ENCODE results near the gene SMIM20.

SMIM20 gene

DNA sequence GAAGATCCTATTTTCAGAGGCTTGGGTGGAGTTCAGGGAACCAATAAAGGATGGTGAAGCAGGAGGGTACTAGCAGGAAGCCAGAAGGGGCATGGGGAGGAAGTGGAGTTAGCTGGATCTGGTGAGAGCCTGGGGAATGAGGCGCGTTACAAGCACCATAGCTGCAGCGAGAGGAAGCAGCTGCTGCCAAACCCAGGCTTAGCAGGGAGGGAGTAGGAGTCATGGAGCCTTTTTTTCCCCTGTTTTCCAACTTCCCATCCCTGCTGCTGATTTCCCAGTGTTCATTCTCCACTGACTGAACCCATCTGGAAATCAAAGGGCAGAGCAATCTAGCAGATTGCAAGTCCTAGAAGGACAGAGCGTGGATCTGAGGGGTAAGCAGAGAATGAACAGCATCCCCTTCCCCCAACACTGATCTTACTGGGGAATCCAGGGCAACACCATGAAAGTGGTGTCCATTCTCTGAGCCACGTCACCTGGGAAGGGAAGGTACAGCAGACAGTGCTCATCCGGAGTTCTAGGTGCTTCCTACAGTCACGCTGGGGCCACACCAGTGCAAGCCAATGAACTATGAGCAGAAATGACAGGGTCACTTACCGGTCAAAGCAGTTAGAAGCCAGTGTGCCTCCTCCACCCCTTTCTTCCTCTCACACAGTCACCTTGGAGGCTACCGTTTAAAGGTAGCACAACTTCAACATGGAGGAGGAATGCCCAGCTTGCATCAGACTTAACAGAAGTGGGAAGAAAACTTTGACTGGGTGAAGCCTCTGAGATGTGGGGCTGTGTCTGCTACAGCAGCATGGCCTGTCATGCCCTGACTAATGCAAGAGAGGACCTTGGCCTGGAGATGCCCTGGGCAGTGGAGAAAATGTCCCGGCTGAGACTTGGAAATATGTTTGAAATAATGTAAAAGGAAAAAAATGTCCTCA, 36.7 kb downstream of the SMIM20 start:
- H3K4me3 ChIP-seq (ENCODE audit: low read depth, low read length) = no peak overlapping the region
- TF ChIP-seq POLR2A (IDR thresholded peaks at IDR 0.05; ENCODE audit: extremely low read depth, insufficient read length) = no peak
- DNase-seq (ENCODE audit: low read depth) = no peak

GRCh38 chr4:25951390-25951952, 37.5 kb downstream of the SMIM20 start:
- no peak for DNase-seq (ENCODE audit: low read depth)
- TF ChIP-seq, protein P1, sequence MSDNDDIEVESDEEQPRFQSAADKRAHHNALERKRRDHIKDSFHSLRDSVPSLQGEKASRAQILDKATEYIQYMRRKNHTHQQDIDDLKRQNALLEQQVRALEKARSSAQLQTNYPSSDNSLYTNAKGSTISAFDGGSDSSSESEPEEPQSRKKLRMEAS (IDR thresholded peaks at IDR 0.05; ENCODE audit: low read depth, low read length) = no peak
- TF ChIP-seq MYC (IDR thresholded peaks at IDR 0.05; ENCODE audit: low read depth, low read length) (no peak), CTCF (IDR thresholded peaks at IDR 0.05; ENCODE audit: low read depth, low read length) (no peak), POLR2A (IDR thresholded peaks at IDR 0.05; ENCODE audit: extremely low read depth, insufficient read length) (no peak)
- H3K4me3 ChIP-seq (ENCODE audit: low read depth, low read length) = no peak overlapping the region

GRCh38 chr4:25953740-25954139, 39.7 kb downstream of the SMIM20 start:
- no peak overlapping the region for H3K4me3 ChIP-seq (ENCODE audit: low read depth, low read length)
- TF ChIP-seq, protein P1 (IDR thresholded peaks at IDR 0.05; ENCODE audit: low read depth, low read length) = no peak
- TF ChIP-seq MYC (IDR thresholded peaks at IDR 0.05; ENCODE audit: low read depth, low read length) (no peak), POLR2A (IDR thresholded peaks at IDR 0.05; ENCODE audit: extremely low read depth, insufficient read length) (no peak), CTCF (IDR thresholded peaks at IDR 0.05; ENCODE audit: low read depth, low read length) (no peak)
- DNase-seq (ENCODE audit: low read depth) = no peak

DNA sequence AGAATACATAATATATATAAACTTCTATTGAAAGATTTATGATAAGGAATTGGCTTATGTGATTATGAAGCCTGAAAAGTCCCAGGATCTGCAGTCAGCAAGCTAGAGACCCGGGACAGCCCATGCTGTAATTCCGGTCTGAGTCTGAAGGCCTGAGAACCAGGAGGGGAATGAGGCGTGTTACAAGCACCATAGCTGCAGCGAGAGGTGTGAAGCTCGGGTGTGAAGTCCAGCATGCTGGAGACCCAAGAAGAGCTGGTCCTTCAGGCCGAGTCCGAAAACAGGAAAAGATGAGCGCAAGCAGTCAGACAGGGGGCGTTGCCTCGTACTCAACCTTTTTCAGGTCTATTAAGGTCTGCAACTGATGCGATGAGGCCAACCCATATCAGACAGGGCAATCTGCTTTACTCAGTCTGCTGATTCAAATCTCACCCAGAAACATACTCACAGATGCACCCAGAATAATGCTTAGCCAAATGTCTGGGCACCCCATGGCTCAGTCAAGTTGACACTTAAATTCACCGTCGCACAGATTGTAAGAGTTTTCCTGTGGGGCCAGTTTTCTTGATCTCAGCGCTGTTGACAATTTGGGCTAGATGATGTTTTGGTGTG, 40.4 kb downstream of the SMIM20 start:
- DNase-seq (ENCODE audit: low read depth) = no peak
- TF ChIP-seq MYC (IDR thresholded peaks at IDR 0.05; ENCODE audit: low read depth, low read length) (no peak), POLR2A (IDR thresholded peaks at IDR 0.05; ENCODE audit: extremely low read depth, insufficient read length) (no peak), CTCF (IDR thresholded peaks at IDR 0.05; ENCODE audit: low read depth, low read length) (no peak)
- TF ChIP-seq, protein P1 (IDR thresholded peaks at IDR 0.05; ENCODE audit: low read depth, low read length) = no peak

GRCh38 chr4:25955705-25956104, 41.7 kb downstream of the SMIM20 start:
- DNase-seq (ENCODE audit: low read depth) = no peak
- TF ChIP-seq CTCF (IDR thresholded peaks at IDR 0.05; ENCODE audit: low read depth, low read length) (no peak), POLR2A (IDR thresholded peaks at IDR 0.05; ENCODE audit: extremely low read depth, insufficient read length) (no peak), MYC (IDR thresholded peaks at IDR 0.05; ENCODE audit: low read depth, low read length) (no peak)
- TF ChIP-seq, protein P1 (IDR thresholded peaks at IDR 0.05; ENCODE audit: low read depth, low read length) = no peak

More for the DNA sequence above, 40.4 kb downstream of the SMIM20 start:
- no peak overlapping the region for H3K4me3 ChIP-seq (ENCODE audit: low read depth, low read length)

DNA sequence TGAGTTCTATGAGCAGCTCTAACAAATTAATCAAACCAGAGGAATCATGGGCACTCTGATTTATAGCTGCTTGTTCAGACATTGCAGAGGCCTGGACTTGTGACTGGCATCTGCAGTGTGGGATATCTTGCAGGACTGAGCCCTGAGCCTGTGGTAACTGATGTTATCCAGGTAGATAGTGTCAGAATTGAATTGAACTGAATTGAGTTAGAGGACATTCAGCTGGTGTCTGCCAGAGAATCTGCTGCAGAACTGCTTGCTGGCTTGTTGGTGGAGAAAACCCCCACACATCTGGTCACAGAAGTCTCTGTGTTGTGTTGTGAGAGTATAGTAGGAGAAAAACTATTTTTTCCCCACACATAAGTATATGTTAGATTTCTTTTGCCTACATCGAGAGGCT, 42.2 kb downstream of the SMIM20 start:
- no peak for DNase-seq (ENCODE audit: low read depth)
- TF ChIP-seq MYC (IDR thresholded peaks at IDR 0.05; ENCODE audit: low read depth, low read length) (no peak), CTCF (IDR thresholded peaks at IDR 0.05; ENCODE audit: low read depth, low read length) (no peak), POLR2A (IDR thresholded peaks at IDR 0.05; ENCODE audit: extremely low read depth, insufficient read length) (no peak)
- TF ChIP-seq, protein P1 (IDR thresholded peaks at IDR 0.05; ENCODE audit: low read depth, low read length) = no peak
- H3K4me3 ChIP-seq (ENCODE audit: low read depth, low read length) = no peak overlapping the region

More at GRCh38 chr4:25955705-25956104, 41.7 kb downstream of the SMIM20 start:
- no peak overlapping the region for H3K4me3 ChIP-seq (ENCODE audit: low read depth, low read length)
